SU-DHL-6 (cell line): ENCODE measurements around the gene ODAD2.

Experiments used
- H2AFZ ChIP-seq: fragments of 200-600 bp; sonication (generic); 2 replicates; pipeline ENCODE4 v1.6.1; 2014; ENCODE audit warnings: low read depth, mild to moderate bottlenecking, moderate library complexity, mixed read lengths, antibody characterized with exemption, low read length; ENCODE audit not compliant: severe bottlenecking
- H3F3A ChIP-seq: fragments of 200-600 bp; shearing (Covaris generic); 2 replicates; pipeline ENCODE4 v1.6.0; 2016; ENCODE audit warnings: antibody characterized with exemption, mild to moderate bottlenecking; ENCODE audit not compliant: insufficient read depth
- H3K27ac ChIP-seq: fragments of 200-600 bp; sonication (generic); 2 replicates; pipeline ENCODE4 v1.5.1; 2016; ENCODE audit warnings: low read depth, mild to moderate bottlenecking, low read length, moderate library complexity, mixed read lengths
- H3K27me3 ChIP-seq: fragments of 200-600 bp; sonication (generic), shearing (Covaris generic); 2 replicates; pipeline ENCODE4 v1.6.0; 2014; ENCODE audit warnings: mild to moderate bottlenecking, low read length
- H3K36me3 ChIP-seq: fragments of 200-600 bp; sonication (generic); 2 replicates; pipeline ENCODE4 v1.6.1; 2014; ENCODE audit warnings: mild to moderate bottlenecking, low read length, mixed read lengths
- H3K4me2 ChIP-seq: fragments of 300-600, 200-600 bp; shearing (Covaris generic), sonication (generic); 2 replicates; pipeline ENCODE4 v1.6.0; 2014; ENCODE audit warnings: low read length, low read depth, mild to moderate bottlenecking; ENCODE audit not compliant: poor library complexity, severe bottlenecking
- H3K4me3 ChIP-seq: fragments of 200-600 bp; sonication (generic); 2 replicates; pipeline ENCODE4 v1.5.1; 2014; ENCODE audit warnings: antibody characterized with exemption, low read length, mild to moderate bottlenecking, mixed read lengths; ENCODE audit not compliant: insufficient read depth, poor library complexity, severe bottlenecking
- H3K79me2 ChIP-seq: fragments of 200-600 bp; sonication (generic); 2 replicates; pipeline ENCODE4 v1.6.1; 2014; ENCODE audit warnings: mild to moderate bottlenecking, low read length, moderate library complexity; ENCODE audit not compliant: insufficient read depth
- H3K9ac ChIP-seq: fragments of 200-600 bp; sonication (generic); 2 replicates; pipeline ENCODE4 v1.7.0; 2014; ENCODE audit warnings: mild to moderate bottlenecking, low read length
- H3K9me2 ChIP-seq: fragments of 200-600 bp; sonication (generic); replicated peaks from 2 replicates; pipeline ENCODE4 v1.6.1; 2014; ENCODE audit warnings: low read length; ENCODE audit not compliant: insufficient read depth
- H3K9me3 ChIP-seq: fragments of 200-600 bp; sonication (generic); 2 replicates; pipeline ENCODE4 v1.6.1; 2014; ENCODE audit warnings: low read length, mixed read lengths; ENCODE audit not compliant: insufficient read depth
- H4K20me1 ChIP-seq: fragments of 200-600 bp; sonication (generic); 2 replicates; pipeline ENCODE4 v1.6.1; 2014; ENCODE audit warnings: low read depth, mild to moderate bottlenecking, antibody characterized with exemption, low read length, moderate library complexity, mixed read lengths
- EZH2phosphoT487 ChIP-seq: fragments of 200-600 bp; sonication (generic), shearing (Covaris generic); conservative IDR thresholded peaks from 2 replicates; pipeline ENCODE4 v1.6.1; 2018; ENCODE audit warnings: mild to moderate bottlenecking, antibody characterized with exemption, low read length, moderate library complexity, mixed read lengths
- TF ChIP-seq, protein P1 (sequence below): fragments of 200-600 bp; sonication (generic); IDR thresholded peaks from one replicate; pipeline ENCODE4 v1.5.1; 2017; ENCODE audit warnings: antibody characterized with exemption, mild to moderate bottlenecking, low read length, moderate library complexity; ENCODE audit not compliant: insufficient read depth, poor library complexity, severe bottlenecking

The ODAD2 gene

GRCh38 chr10:28043941-28044340, 45.1 kb upstream of the ODAD2 start:
- Histone ChIP-seq H3F3A (no peaks in the 10 kb centered on the region), H3K36me3 (no peaks in the 10 kb centered on the region), H4K20me1 (no peaks in the 10 kb centered on the region), H3K4me2 (no peak overlapping the region), H3K9ac (no peak overlapping the region), H2AFZ (no peak overlapping the region), H3K9me3 (no peaks in the 10 kb centered on the region), H3K27ac (no peak overlapping the region), H3K79me2 (no peaks in the 10 kb centered on the region), H3K9me2 (no peaks in the 10 kb centered on the region), H3K27me3 (no peaks in the 10 kb centered on the region), H3K4me3 (no peak overlapping the region)
- TF ChIP-seq, protein P1, sequence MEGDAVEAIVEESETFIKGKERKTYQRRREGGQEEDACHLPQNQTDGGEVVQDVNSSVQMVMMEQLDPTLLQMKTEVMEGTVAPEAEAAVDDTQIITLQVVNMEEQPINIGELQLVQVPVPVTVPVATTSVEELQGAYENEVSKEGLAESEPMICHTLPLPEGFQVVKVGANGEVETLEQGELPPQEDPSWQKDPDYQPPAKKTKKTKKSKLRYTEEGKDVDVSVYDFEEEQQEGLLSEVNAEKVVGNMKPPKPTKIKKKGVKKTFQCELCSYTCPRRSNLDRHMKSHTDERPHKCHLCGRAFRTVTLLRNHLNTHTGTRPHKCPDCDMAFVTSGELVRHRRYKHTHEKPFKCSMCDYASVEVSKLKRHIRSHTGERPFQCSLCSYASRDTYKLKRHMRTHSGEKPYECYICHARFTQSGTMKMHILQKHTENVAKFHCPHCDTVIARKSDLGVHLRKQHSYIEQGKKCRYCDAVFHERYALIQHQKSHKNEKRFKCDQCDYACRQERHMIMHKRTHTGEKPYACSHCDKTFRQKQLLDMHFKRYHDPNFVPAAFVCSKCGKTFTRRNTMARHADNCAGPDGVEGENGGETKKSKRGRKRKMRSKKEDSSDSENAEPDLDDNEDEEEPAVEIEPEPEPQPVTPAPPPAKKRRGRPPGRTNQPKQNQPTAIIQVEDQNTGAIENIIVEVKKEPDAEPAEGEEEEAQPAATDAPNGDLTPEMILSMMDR = no peak
- TF ChIP-seq EZH2phosphoT487 = no peak

DNA sequence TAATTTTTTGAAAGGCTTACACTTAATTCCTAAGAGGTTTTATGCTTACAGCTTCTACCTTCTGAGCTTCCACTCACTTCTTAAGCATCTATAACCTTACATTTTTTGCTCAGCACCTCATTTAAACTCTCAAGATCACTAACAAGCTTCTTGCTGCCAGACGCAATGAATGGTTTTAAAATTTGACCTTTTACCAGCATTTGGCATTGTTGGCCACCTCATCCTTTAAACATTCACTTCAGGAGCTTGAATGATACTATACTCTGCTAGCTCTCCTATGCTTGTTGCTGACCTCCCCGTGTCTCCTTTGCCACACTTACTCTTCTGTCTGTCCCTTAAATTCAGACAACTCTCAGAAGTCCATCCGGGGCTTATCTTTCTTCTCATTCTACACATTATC, 37.7 kb upstream of the ODAD2 start:
- no peaks in the 10 kb centered on the region for H3K9me2 ChIP-seq
- H3K9ac ChIP-seq = no peak overlapping the region
- no peaks in the 10 kb centered on the region for H3K27me3 ChIP-seq
- no peaks in the 10 kb centered on the region for H3F3A ChIP-seq
- H3K4me3 ChIP-seq = no peak overlapping the region
- no peaks in the 10 kb centered on the region for H4K20me1 ChIP-seq
- H2AFZ ChIP-seq = no peak overlapping the region
- no peak for TF ChIP-seq EZH2phosphoT487
- TF ChIP-seq, protein P1 = no peak
- H3K27ac ChIP-seq = no peak overlapping the region
- H3K79me2 ChIP-seq = no peaks in the 10 kb centered on the region
- no peaks in the 10 kb centered on the region for H3K9me3 ChIP-seq
- H3K36me3 ChIP-seq = no peaks in the 10 kb centered on the region
- H3K4me2 ChIP-seq = no peak overlapping the region

GRCh38 chr10:28020993-28021982, 22.4 kb upstream of the ODAD2 start:
- H3K9me2 ChIP-seq = no peaks in the 10 kb centered on the region
- H3K4me3 ChIP-seq = no peak overlapping the region
- no peak overlapping the region for H2AFZ ChIP-seq
- H3K36me3 ChIP-seq = no peaks in the 10 kb centered on the region
- no peak overlapping the region for H3K9ac ChIP-seq
- H3K79me2 ChIP-seq = no peaks in the 10 kb centered on the region
- H3K4me2 ChIP-seq = no peak overlapping the region
- H3F3A ChIP-seq = no peaks in the 10 kb centered on the region
- no peak for TF ChIP-seq EZH2phosphoT487
- TF ChIP-seq, protein P1 = no peak
- H3K27me3 ChIP-seq = no peaks in the 10 kb centered on the region
- H4K20me1 ChIP-seq = 0 out of 2 replicates have a peak, but pooled peaks cover 3% of the 10 kb centered on the region
- no peaks in the 10 kb centered on the region for H3K9me3 ChIP-seq
- no peak overlapping the region for H3K27ac ChIP-seq
